Measurements from ENCODE around the gene DOCK4.

- TF ChIP-seq EZH2 (IDR thresholded peaks at IDR 0.05; ENCODE audit: insufficient read depth, low read length) = no peak
- TF ChIP-seq, protein P1, sequence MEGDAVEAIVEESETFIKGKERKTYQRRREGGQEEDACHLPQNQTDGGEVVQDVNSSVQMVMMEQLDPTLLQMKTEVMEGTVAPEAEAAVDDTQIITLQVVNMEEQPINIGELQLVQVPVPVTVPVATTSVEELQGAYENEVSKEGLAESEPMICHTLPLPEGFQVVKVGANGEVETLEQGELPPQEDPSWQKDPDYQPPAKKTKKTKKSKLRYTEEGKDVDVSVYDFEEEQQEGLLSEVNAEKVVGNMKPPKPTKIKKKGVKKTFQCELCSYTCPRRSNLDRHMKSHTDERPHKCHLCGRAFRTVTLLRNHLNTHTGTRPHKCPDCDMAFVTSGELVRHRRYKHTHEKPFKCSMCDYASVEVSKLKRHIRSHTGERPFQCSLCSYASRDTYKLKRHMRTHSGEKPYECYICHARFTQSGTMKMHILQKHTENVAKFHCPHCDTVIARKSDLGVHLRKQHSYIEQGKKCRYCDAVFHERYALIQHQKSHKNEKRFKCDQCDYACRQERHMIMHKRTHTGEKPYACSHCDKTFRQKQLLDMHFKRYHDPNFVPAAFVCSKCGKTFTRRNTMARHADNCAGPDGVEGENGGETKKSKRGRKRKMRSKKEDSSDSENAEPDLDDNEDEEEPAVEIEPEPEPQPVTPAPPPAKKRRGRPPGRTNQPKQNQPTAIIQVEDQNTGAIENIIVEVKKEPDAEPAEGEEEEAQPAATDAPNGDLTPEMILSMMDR (IDR thresholded peaks at IDR 0.05; ENCODE audit: insufficient read depth, low read depth, low read length) = no peak
Measured at GRCh38 chr7:112180223-112180622, 26.0 kb downstream of the DOCK4 start.
